ENCODE measurements around the gene GABRP. TPM values are rescaled to one million over a fixed set of nuclear protein-coding genes. Genes with fewer than 3 reads are reported as not detected.

Gene GABRP
- total RNA-seq, 4 donors from 2014 or later: 2.1 TPM; not detected in 3

- no peak for ATAC-seq
- H3K27ac ChIP-seq: no peak overlapping the region
These were observed 52.7 kb downstream of the GABRP start for GRCh38 chr5:170836226-170836625.

DNA sequence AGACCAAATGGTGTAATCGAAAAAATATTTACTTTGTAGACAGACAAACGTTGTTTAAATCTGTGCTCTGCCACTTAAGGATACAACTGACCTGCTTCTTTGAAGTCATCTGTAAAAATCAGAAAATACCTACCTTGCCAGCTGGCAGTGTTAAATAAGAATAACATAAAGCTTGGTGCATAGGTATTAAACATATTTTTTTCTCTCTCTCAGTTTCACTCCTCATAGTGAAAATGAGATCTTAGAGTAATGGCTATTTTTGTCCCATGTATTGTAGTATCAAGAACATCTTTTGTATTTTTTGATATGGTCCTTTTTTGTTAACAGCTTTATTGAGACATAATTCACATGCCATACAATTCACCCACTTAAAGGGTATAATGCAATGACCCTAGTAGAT is 60.3 kb downstream of the GABRP start:
- Histone ChIP-seq H3K27ac (no peak overlapping the region), H3K27me3 (no peaks in the 10 kb centered on the region), H3K4me3 (no peak overlapping the region), H3K9me3 (no peaks in the 10 kb centered on the region), H3K36me3 (no peaks in the 10 kb centered on the region), H3K4me1 (no peaks in the 10 kb centered on the region)
- TF ChIP-seq POLR2A (IDR thresholded peaks at IDR 0.05): no peak
- 80 to 83% methylated on average over 2 of the region's 2 CpGs for WGBS, 2 donors (ENCODE audit: low coverage in 1 of 2)
- no peak for ATAC-seq

More at GRCh38 chr5:170836226-170836625, 52.7 kb downstream of the GABRP start:
- Histone ChIP-seq H3K36me3 (no peaks in the 10 kb centered on the region), H3K27me3 (no peaks in the 10 kb centered on the region), H3K9me3 (no peaks in the 10 kb centered on the region), H3K4me3 (no peak overlapping the region), H3K4me1 (no peaks in the 10 kb centered on the region)
- 51 to 61% methylated on average over 3 to 4 of the region's 4 CpGs for WGBS, 2 donors (ENCODE audit: low coverage in 1 of 2)
- TF ChIP-seq EP300 (IDR thresholded peaks at IDR 0.05) (no peak), POLR2A (IDR thresholded peaks at IDR 0.05) (no peak), CTCF (IDR thresholded peaks at IDR 0.05) (no peak), POLR2AphosphoS5 (IDR thresholded peaks at IDR 0.05) (no peak)

GRCh38 chr5:170844651-170845050 is 61.1 kb downstream of the GABRP start:
- no peak for ATAC-seq
- Histone ChIP-seq H3K4me1 (no peaks in the 10 kb centered on the region), H3K4me3 (no peak overlapping the region), H3K36me3 (no peaks in the 10 kb centered on the region), H3K9me3 (no peaks in the 10 kb centered on the region), H3K27me3 (no peaks in the 10 kb centered on the region), H3K27ac (no peak overlapping the region)
- TF ChIP-seq POLR2AphosphoS5 (IDR thresholded peaks at IDR 0.05) (no peak), EP300 (IDR thresholded peaks at IDR 0.05) (no peak), POLR2A (IDR thresholded peaks at IDR 0.05) (no peak), CTCF (IDR thresholded peaks at IDR 0.05) (no peak)
- WGBS, 2 donors (ENCODE audit: low coverage in 1 of 2): 81 to 95% methylated on average over 2 of the region's 2 CpGs

GRCh38 chr5:170846416-170846815 is 62.9 kb downstream of the GABRP start:
- Histone ChIP-seq H3K27me3 (no peaks in the 10 kb centered on the region), H3K4me3 (no peak overlapping the region), H3K9me3 (no peaks in the 10 kb centered on the region), H3K36me3 (no peaks in the 10 kb centered on the region), H3K27ac (no peak overlapping the region), H3K4me1 (no peaks in the 10 kb centered on the region)
- TF ChIP-seq CTCF (IDR thresholded peaks at IDR 0.05): no peak
- no peak for TF ChIP-seq POLR2A (IDR thresholded peaks at IDR 0.05)
- TF ChIP-seq EP300 (IDR thresholded peaks at IDR 0.05): no peak
- TF ChIP-seq POLR2AphosphoS5 (IDR thresholded peaks at IDR 0.05): no peak
- ATAC-seq: no peak

GRCh38 chr5:170846846-170847245 is 63.3 kb downstream of the GABRP start:
- ATAC-seq: no peak
- Histone ChIP-seq H3K4me3 (no peak overlapping the region), H3K27ac (no peak overlapping the region), H3K4me1 (no peaks in the 10 kb centered on the region), H3K36me3 (no peaks in the 10 kb centered on the region), H3K27me3 (no peaks in the 10 kb centered on the region), H3K9me3 (no peaks in the 10 kb centered on the region)
- TF ChIP-seq CTCF (IDR thresholded peaks at IDR 0.05): no peak
- no peak for TF ChIP-seq POLR2A (IDR thresholded peaks at IDR 0.05)

DNA sequence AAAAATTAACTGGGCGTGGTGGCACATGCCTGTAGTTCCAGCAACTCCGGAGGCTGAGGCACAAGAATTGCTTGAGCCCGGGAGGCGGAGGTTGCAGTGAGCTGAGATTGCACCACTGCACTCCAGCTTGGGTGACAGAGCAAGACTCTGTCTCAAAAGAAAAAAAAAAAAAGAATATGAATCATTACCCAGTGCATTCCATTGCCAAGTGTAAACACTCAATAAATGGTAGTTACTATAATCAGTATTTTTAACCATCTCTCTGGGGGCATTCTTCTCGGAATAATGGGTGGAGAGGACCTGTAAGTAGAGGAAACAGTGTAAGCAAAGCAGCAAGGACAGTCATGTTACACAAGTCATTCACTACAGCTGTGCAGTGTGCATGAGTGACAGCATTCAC is 64.5 kb downstream of the GABRP start:
- no peak for ATAC-seq
- H3K4me3 ChIP-seq: no peak overlapping the region
- no peak overlapping the region for H3K27ac ChIP-seq
- no peaks in the 10 kb centered on the region for H3K27me3 ChIP-seq
- 78 to 90% methylated on average over 3 of the region's 5 CpGs for WGBS, 2 donors (ENCODE audit: low coverage in 1 of 2)
- H3K4me1 ChIP-seq: no peaks in the 10 kb centered on the region
- TF ChIP-seq POLR2A (IDR thresholded peaks at IDR 0.05): no peak
- TF ChIP-seq EP300 (IDR thresholded peaks at IDR 0.05): no peak
- no peak for TF ChIP-seq CTCF (IDR thresholded peaks at IDR 0.05)
- TF ChIP-seq POLR2AphosphoS5 (IDR thresholded peaks at IDR 0.05): no peak
- H3K36me3 ChIP-seq: no peaks in the 10 kb centered on the region
- no peaks in the 10 kb centered on the region for H3K9me3 ChIP-seq
